Sigmoid colon (tissue), 4 donors: ENCODE measurements around the gene COMT.

Source experiments
- CTCF ChIP-seq, 4 experiments: fragments of 450-650 bp in 3 of 4; fragments of 200-600 bp in 1 of 4; IDR thresholded peaks; one replicate each; pipeline ENCODE4 v1.5.1; 2016 to 2019; ENCODE audit warnings: antibody characterized with exemption in 4 of 4, mild to moderate bottlenecking in 3 of 4, moderate library complexity in 2 of 4
- POLR2A ChIP-seq, 2 donors: fragments of 450-650 bp; IDR thresholded peaks; one replicate each; pipeline ENCODE4 v1.6.1; 2016; ENCODE audit warnings: antibody characterized with exemption in 2 of 2, mild to moderate bottlenecking in 2 of 2, moderate library complexity in 2 of 2
- POLR2AphosphoS5 ChIP-seq, 4 donors: sonication (generic); formaldehyde crosslinking; IDR thresholded peaks; one replicate each; pipeline ENCODE4 v1.6.1; 2017; ENCODE audit warnings: antibody characterized with exemption in 4 of 4

- TF ChIP-seq POLR2A (IDR thresholded peaks at IDR 0.05) = no peak
- TF ChIP-seq CTCF (IDR thresholded peaks at IDR 0.05) = no peak
- TF ChIP-seq POLR2AphosphoS5 (IDR thresholded peaks at IDR 0.05) = no peak
Observed at GRCh38 chr22:19905347-19906276, 36.0 kb upstream of the COMT start.
